GM06990 (cell line): Measurements from ENCODE around the gene CDIP1.
A peak's percentile ranks its signal among the peaks of the same experiment; 100 is the strongest.
"Not testable (repeated sequence)": the region's sequence is repeated elsewhere in the genome, so short reads cannot be mapped to it uniquely, and the experiment has no call there.

Experiments
- DNase-seq: peaks from one replicate; pipeline ENCODE4 v3.0.0-alpha.2; 2011; ENCODE audit not compliant: insufficient read length; ENCODE audit errors: extremely low read depth
- H3K27me3 ChIP-seq: replicated peaks from 2 replicates; pipeline ENCODE4 v1.6.0; 2011; ENCODE audit warnings: low read length; ENCODE audit not compliant: control insufficient read depth, insufficient read depth
- H3K36me3 ChIP-seq: 2 replicates; pipeline ENCODE4 v1.5.1; 2011; ENCODE audit warnings: low read length; ENCODE audit not compliant: control insufficient read depth, insufficient read depth
- H3K4me3 ChIP-seq: replicated peaks from 2 replicates; pipeline ENCODE4 v1.5.1; 2011; ENCODE audit warnings: low read depth, mild to moderate bottlenecking, control low read depth, low read length
- CTCF ChIP-seq: IDR thresholded peaks from 2 replicates; pipeline ENCODE4 v1.5.1; 2011; ENCODE audit warnings: low read length, control low read depth, mild to moderate bottlenecking, inconsistent platforms; ENCODE audit not compliant: insufficient read depth, poor library complexity, severe bottlenecking

CDIP1 gene

GRCh38 chr16:4576008-4576407 lies 37.4 kb upstream of the CDIP1 start:
- Histone ChIP-seq H3K36me3 (no peaks in the 10 kb centered on the region), H3K27me3 (no peaks in the 10 kb centered on the region), H3K4me3 (no peak overlapping the region)
- TF ChIP-seq CTCF, result no peak
- no peak for DNase-seq

GRCh38 chr16:4574919-4575705 lies 36.5 kb upstream of the CDIP1 start:
- TF ChIP-seq CTCF, result peak; percentile 33
- H3K27me3 ChIP-seq, result no peaks in the 10 kb centered on the region
- H3K4me3 ChIP-seq, result no peak overlapping the region
- DNase-seq, result no peak
- no peaks in the 10 kb centered on the region for H3K36me3 ChIP-seq

GRCh38 chr16:4573926-4574325 lies 35.4 kb upstream of the CDIP1 start:
- not testable (repeated sequence) for DNase-seq, H3K27me3 ChIP-seq, H3K4me3 ChIP-seq, H3K36me3 ChIP-seq

- Histone ChIP-seq H3K4me3 (no peak overlapping the region), H3K36me3 (no peaks in the 10 kb centered on the region), H3K27me3 (no peaks in the 10 kb centered on the region)
- no peak for TF ChIP-seq CTCF
- DNase-seq, result no peak
Measured at GRCh38 chr16:4572715-4573114, 34.1 kb upstream of the CDIP1 start.

- H3K4me3 ChIP-seq, result no peak overlapping the region
Measured at GRCh38 chr16:4570688-4571321, 32.2 kb upstream of the CDIP1 start.

More at GRCh38 chr16:4570688-4571321, 32.2 kb upstream of the CDIP1 start:
- DNase-seq, result no peak
- Histone ChIP-seq H3K27me3 (no peaks in the 10 kb centered on the region), H3K36me3 (no peaks in the 10 kb centered on the region)
- no peak for TF ChIP-seq CTCF
